ENCODE measurements around the gene ABCC5.
"Not testable (repeated sequence)": the region's sequence is repeated elsewhere in the genome, so short reads cannot be mapped to it uniquely, and the experiment has no call there.

ABCC5 gene

GRCh38 chr3:184018424-184018973 is 815 bp upstream of the ABCC5 start:
- FAIRE-seq (no peak), DNase-seq (ENCODE audit: insufficient read length, low spot score) (no peak)
- TF ChIP-seq POLR2AphosphoS5 (IDR thresholded peaks at IDR 0.05; ENCODE audit: low read depth, low read length), result no peak
- TF ChIP-seq POU2F2 (IDR thresholded peaks at IDR 0.05; ENCODE audit: low read depth, low read length), result no peak
- TF ChIP-seq PAX5 (IDR thresholded peaks at IDR 0.05; ENCODE audit: insufficient read depth, low read length, severe bottlenecking), result no peak
- no peak for TF ChIP-seq POLR2A (IDR thresholded peaks at IDR 0.05; ENCODE audit: low read depth, low read length)
- no peak for TF ChIP-seq SPI1 (IDR thresholded peaks at IDR 0.05; ENCODE audit: low read depth, low read length)
- TF ChIP-seq TAF1 (IDR thresholded peaks at IDR 0.05; ENCODE audit: low read depth, low read length), result no peak

GRCh38 chr3:184016811-184017671 is 643 bp downstream of the ABCC5 start:
- DNase-seq (ENCODE audit: insufficient read length, low spot score) (peak; percentile 72), FAIRE-seq (no peak)
- TF ChIP-seq PAX5 (IDR thresholded peaks at IDR 0.05; ENCODE audit: insufficient read depth, low read length, severe bottlenecking), result peak; percentile 82
- no peak for TF ChIP-seq POLR2AphosphoS5 (IDR thresholded peaks at IDR 0.05; ENCODE audit: low read depth, low read length)
- no peak for TF ChIP-seq POLR2A (IDR thresholded peaks at IDR 0.05; ENCODE audit: low read depth, low read length)

GRCh38 chr3:184016169-184016570 is 1.5 kb downstream of the ABCC5 start:
- FAIRE-seq (no peak), DNase-seq (ENCODE audit: insufficient read length, low spot score) (no peak)
- TF ChIP-seq POLR2AphosphoS5 (IDR thresholded peaks at IDR 0.05; ENCODE audit: low read depth, low read length), result no peak
- TF ChIP-seq TAF1 (IDR thresholded peaks at IDR 0.05; ENCODE audit: low read depth, low read length), result no peak
- TF ChIP-seq POLR2A (IDR thresholded peaks at IDR 0.05; ENCODE audit: low read depth, low read length), result no peak
- no peak for TF ChIP-seq PAX5 (IDR thresholded peaks at IDR 0.05; ENCODE audit: insufficient read depth, low read length, severe bottlenecking)
- no peak for TF ChIP-seq POU2F2 (IDR thresholded peaks at IDR 0.05; ENCODE audit: low read depth, low read length)
- TF ChIP-seq SPI1 (IDR thresholded peaks at IDR 0.05; ENCODE audit: low read depth, low read length), result no peak

GRCh38 chr3:184015381-184016019 is 2.2 kb downstream of the ABCC5 start:
- no peak for DNase-seq (ENCODE audit: insufficient read length, low spot score)
- no peak for TF ChIP-seq POLR2A (IDR thresholded peaks at IDR 0.05; ENCODE audit: low read depth, low read length)
- no peak for TF ChIP-seq POLR2AphosphoS5 (IDR thresholded peaks at IDR 0.05; ENCODE audit: low read depth, low read length)
- no peak for TF ChIP-seq POU2F2 (IDR thresholded peaks at IDR 0.05; ENCODE audit: low read depth, low read length)
- no peak for TF ChIP-seq SPI1 (IDR thresholded peaks at IDR 0.05; ENCODE audit: low read depth, low read length)
- no peak for TF ChIP-seq TAF1 (IDR thresholded peaks at IDR 0.05; ENCODE audit: low read depth, low read length)
- TF ChIP-seq PAX5 (IDR thresholded peaks at IDR 0.05; ENCODE audit: insufficient read depth, low read length, severe bottlenecking), result no peak
- no peak for FAIRE-seq

GRCh38 chr3:184011937-184012889 is 5.5 kb downstream of the ABCC5 start:
- TF ChIP-seq POU2F2 (IDR thresholded peaks at IDR 0.05; ENCODE audit: low read depth, low read length) (no peak), POLR2AphosphoS5 (IDR thresholded peaks at IDR 0.05; ENCODE audit: low read depth, low read length) (no peak), SPI1 (IDR thresholded peaks at IDR 0.05; ENCODE audit: low read depth, low read length) (no peak), PAX5 (IDR thresholded peaks at IDR 0.05; ENCODE audit: insufficient read depth, low read length, severe bottlenecking) (no peak)
- DNase-seq (ENCODE audit: insufficient read length, low spot score) (no peak), FAIRE-seq (no peak)

GRCh38 chr3:184011230-184011876 is 6.3 kb downstream of the ABCC5 start:
- DNase-seq (ENCODE audit: insufficient read length, low spot score), result no peak
- FAIRE-seq, result no peak
- TF ChIP-seq POU2F2 (IDR thresholded peaks at IDR 0.05; ENCODE audit: low read depth, low read length), result no peak
- no peak for TF ChIP-seq POLR2A (IDR thresholded peaks at IDR 0.05; ENCODE audit: low read depth, low read length)
- no peak for TF ChIP-seq PAX5 (IDR thresholded peaks at IDR 0.05; ENCODE audit: insufficient read depth, low read length, severe bottlenecking)
- no peak for TF ChIP-seq SPI1 (IDR thresholded peaks at IDR 0.05; ENCODE audit: low read depth, low read length)

GRCh38 chr3:184008161-184008560 is 9.5 kb downstream of the ABCC5 start:
- FAIRE-seq (no peak), DNase-seq (ENCODE audit: insufficient read length, low spot score) (no peak)
- TF ChIP-seq POU2F2 (IDR thresholded peaks at IDR 0.05; ENCODE audit: low read depth, low read length) (no peak), TAF1 (IDR thresholded peaks at IDR 0.05; ENCODE audit: low read depth, low read length) (no peak), PAX5 (IDR thresholded peaks at IDR 0.05; ENCODE audit: insufficient read depth, low read length, severe bottlenecking) (no peak), POLR2A (IDR thresholded peaks at IDR 0.05; ENCODE audit: low read depth, low read length) (no peak)

- DNase-seq (ENCODE audit: insufficient read length, low spot score); FAIRE-seq: not testable (repeated sequence)
Observed at GRCh38 chr3:184007143-184007813, 10.4 kb downstream of the ABCC5 start.
